GM18907 (cell line): Measurements from ENCODE around the gene AGAP1.

ENCODE experiments used
- ATAC-seq: cut with Tn5 transposase; IDR thresholded peaks from one replicate; pipeline ENCODE4 v1.9.1; 2021; ENCODE audit warnings: mild to moderate bottlenecking, moderate library complexity; ENCODE audit not compliant: unreplicated experiment

Gene AGAP1

DNA sequence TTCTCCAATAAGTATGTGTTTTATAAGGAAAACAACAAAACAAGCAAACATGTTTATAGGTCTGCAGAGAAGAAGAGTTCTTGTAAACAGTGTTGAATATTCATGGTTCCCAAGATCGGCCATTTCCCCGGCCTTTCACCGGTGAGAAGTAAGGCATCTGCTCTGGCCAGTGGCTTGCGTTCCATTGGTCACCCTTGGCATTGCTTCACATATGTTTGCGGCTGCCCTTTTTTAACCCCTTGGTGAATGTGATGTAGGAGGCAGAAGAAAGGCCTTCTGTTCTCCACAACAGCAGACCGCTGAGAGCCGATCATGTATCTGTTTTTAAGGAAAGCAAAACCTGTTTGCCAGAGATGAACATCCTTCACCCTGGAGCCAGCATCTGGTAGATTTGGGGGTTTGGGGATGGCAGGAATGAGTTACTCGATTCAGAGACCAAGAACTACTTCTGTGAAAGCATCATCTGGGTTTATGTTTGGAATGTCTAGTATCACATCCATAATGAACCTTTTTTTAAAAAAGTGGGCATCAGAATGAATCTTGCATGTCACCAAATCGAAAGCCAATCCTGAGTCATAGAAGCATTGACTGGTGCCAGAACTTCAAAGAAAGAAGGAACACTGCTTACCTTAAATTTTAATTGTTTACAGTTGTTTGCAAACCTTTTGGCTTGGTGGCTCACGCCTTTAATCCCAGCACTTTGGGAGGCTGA lies 112.3 kb downstream of the AGAP1 start:
- ATAC-seq: no peak

DNA sequence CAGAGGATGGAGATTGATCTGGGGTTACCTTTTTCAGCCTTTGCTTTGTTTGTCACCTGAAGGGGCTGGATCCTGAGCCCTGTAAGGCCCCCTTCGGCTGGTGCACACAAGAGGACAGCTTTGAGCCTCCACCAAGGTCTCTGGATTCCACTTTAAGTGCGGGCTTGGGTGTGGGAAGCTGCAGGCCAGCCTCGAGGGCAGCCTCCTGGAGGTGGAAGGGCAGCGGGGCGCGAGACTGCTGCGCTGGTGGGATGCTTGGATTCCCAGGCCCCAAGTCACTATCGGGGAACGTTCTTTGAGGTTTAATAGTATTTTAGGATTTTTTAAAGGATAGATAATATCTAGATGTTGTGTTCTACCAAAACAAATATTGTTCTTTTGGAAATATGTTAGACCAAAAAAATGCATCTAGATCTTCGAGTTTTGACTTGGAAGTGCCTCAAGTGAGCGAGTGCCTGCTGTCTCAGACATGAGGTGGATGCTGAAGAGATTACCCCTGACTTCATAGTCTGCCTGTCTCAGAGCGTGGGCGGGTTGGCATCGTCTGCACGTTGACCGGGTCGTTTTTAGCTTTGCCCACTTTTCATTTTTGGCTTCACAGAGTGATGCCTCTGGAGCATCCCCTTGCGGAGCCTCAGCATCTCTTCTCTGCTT lies 113.8 kb downstream of the AGAP1 start:
- no peak for ATAC-seq

GRCh38 chr2:235608200-235608887 lies 114.5 kb downstream of the AGAP1 start:
- ATAC-seq: no peak

- no peak for ATAC-seq
These were observed 115.5 kb downstream of the AGAP1 start for GRCh38 chr2:235609321-235609720.

GRCh38 chr2:235609746-235610145 lies 115.9 kb downstream of the AGAP1 start:
- ATAC-seq: no peak

- ATAC-seq: no peak
These were observed 116.9 kb downstream of the AGAP1 start for GRCh38 chr2:235610696-235611257.

DNA sequence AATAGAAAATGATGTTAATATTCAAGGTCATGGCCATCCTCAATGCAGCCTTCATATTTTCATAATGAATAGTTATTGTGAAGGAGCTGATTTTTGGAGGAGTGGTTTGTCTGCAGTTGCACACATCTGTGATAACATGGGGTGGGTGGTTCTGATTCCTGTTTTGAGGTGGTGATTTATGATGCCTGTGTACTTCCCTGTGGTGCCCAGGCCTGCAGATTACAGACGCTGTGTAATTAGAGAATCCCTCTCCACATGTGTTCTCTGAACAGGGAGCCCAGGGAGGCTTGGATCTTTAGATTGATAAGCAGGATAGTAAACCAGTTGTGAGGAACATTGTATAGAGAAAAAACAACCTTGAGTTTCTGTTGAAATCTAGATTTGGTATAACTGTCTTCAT lies 117.5 kb downstream of the AGAP1 start:
- no peak for ATAC-seq

DNA sequence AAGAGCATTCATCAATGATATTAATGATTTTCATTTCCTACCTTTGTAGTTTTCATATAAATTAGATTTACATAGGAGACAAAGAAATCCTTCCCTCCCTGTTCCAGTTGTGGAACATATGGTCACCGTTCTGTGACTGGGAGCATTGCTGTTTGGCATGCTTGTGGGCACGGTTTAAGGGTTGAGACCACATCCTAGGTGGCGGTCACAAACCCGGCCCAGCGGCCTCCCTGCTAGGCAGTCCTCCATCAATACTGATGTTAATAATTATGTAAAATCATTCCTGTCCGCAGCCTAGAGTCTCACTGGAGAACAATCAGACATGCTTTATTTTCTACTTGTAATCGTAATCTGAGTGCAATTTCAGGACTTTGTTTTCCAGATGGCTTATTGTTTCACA lies 117.9 kb downstream of the AGAP1 start:
- ATAC-seq: no peak

GRCh38 chr2:235612181-235612950 lies 118.5 kb downstream of the AGAP1 start:
- no peak for ATAC-seq

GRCh38 chr2:235613649-235614048 lies 119.8 kb downstream of the AGAP1 start:
- no peak for ATAC-seq

DNA sequence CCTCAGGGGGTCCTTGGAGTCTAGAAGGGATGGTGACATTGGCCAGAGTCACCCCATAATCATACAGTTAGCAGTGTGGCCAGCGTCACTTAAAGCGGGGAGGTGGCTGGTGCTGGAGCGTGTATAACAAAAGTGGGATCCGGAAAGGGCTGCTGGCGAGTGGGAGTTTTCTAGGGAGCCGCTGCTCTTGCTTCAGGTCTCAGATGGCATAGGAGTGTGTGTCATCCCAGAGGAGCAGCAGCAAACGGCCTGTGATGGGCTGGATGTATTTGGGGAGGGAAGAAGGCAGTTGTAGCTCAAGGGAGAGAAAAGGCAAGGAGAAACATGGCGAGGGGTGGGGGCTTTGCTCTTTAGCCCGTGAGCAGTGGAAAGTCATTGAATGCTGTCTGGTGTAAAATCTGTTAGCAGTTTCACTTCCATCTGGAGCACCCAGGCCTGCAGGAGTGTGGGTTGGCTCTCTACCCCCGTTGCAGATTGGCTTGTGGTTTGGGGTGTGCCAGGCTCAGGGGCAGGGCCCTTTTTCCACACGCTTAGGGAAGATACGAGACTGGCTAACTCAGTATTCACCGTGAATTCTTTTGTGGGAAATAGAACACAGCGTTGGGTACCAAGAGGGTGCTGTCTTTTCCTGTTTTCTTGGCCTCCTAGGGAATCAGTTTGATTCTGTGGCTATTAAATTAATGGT lies 120.5 kb downstream of the AGAP1 start:
- no peak for ATAC-seq

- no peak for ATAC-seq
These were observed 121.3 kb downstream of the AGAP1 start for GRCh38 chr2:235614900-235615712.

- no peak for ATAC-seq
These were observed 123.0 kb downstream of the AGAP1 start for GRCh38 chr2:235616885-235617284.

DNA sequence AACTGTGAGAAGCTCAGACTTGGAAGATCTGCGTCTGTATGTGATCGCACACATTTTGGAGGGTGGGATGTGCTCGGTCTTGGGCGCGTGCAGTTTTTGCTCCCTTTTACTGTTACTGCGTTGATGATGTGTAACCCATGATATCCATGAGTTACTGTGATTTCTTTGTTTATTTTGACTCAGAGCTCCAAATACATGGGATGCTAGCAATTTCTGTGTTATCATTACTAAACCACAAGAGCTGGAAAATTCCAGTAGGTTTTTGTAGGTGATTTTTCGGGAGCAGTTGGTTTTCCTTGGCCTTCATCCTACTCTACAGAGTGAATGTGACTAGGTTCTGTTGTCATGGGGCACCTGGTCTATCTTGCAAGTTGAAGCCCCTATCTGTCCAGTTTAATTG lies 124.2 kb downstream of the AGAP1 start:
- no peak for ATAC-seq

GRCh38 chr2:235619544-235619943 lies 125.7 kb downstream of the AGAP1 start:
- no peak for ATAC-seq

DNA sequence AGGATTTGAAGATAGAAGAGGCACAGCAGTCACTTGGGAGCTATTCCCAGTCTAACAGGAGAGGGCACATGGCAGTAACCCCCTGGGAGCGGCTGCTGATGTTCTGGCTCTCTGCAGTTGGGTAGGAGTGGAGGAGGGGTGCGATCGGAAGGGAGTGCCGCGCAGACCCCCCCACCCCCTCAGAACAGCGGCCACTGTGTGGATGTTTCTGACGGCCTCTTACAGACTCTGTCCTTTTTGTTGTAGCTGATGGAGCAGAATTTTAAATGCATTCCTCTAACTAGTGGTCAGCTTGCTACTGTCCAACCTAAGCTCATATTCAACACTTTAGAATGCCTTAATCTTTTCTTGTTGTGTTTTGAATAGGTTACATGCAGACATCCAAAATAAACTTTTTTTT lies 127.9 kb downstream of the AGAP1 start:
- ATAC-seq: no peak

DNA sequence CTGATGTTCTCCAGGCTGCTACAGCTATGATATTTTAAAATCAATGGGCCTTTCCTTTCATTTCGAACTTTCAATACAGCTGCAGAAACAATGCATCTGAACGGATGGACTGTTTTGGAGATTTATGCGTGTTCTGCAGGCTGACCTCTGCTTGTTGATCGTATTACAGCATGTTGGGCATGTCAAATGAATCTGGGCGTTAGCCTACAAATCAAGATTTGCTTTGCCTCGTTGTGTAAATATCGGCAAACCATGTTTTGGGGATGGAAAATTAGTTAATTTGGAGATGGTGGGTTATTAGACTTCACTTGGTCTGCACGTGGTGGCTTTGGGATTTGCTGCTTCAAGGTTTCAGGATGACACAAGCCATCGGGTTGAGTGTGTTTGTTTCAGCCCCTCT lies 129.3 kb downstream of the AGAP1 start:
- no peak for ATAC-seq

- no peak for ATAC-seq
These were observed 129.9 kb downstream of the AGAP1 start for GRCh38 chr2:235623752-235624151.

DNA sequence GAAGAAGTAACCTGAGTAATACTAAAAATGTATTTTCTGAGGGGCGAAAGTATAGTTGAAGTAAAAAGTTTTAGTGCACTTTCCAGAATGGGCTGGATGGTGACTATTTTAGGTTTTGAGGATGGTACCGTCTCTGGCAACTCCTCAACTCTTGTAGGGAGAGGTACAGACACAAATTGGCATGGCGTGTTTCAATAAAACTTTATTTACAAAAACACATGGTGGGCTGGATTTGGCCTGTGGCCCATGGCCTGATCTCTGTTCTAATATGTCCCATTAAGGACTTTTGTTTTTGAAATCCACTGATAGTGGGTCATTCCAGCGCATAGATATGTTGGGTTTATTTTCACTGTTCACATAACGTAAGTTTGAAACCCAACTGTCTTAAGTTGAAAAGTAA lies 132.8 kb downstream of the AGAP1 start:
- no peak for ATAC-seq

- ATAC-seq: no peak
These were observed 133.8 kb downstream of the AGAP1 start for GRCh38 chr2:235627682-235628081.
